ENCODE data around the gene GTF2E1.

GRCh38 chr3:120831066-120831465, 88.5 kb downstream of the GTF2E1 start:
- TF ChIP-seq, protein P1, sequence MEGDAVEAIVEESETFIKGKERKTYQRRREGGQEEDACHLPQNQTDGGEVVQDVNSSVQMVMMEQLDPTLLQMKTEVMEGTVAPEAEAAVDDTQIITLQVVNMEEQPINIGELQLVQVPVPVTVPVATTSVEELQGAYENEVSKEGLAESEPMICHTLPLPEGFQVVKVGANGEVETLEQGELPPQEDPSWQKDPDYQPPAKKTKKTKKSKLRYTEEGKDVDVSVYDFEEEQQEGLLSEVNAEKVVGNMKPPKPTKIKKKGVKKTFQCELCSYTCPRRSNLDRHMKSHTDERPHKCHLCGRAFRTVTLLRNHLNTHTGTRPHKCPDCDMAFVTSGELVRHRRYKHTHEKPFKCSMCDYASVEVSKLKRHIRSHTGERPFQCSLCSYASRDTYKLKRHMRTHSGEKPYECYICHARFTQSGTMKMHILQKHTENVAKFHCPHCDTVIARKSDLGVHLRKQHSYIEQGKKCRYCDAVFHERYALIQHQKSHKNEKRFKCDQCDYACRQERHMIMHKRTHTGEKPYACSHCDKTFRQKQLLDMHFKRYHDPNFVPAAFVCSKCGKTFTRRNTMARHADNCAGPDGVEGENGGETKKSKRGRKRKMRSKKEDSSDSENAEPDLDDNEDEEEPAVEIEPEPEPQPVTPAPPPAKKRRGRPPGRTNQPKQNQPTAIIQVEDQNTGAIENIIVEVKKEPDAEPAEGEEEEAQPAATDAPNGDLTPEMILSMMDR (IDR thresholded peaks at IDR 0.05): no peak
- TF ChIP-seq POLR2A (IDR thresholded peaks at IDR 0.05): no peak

All from esophagus squamous epithelium (tissue), 4 donors.